ENCODE data around the gene SLC22A8. TPM values are rescaled to one million over a fixed set of nuclear protein-coding genes. Genes with fewer than 3 reads are reported as not detected.

Gene SLC22A8
- total and polyA plus RNA-seq, 2 donors (not counting 1 experiment from before 2014, with no cell fraction given), result not detected

- H3K27me3 Mint-ChIP-seq, result peaks cover 35% of the 10 kb centered on the region
- no peak for TF ChIP-seq CTCF (IDR thresholded peaks at IDR 0.05)
- TF ChIP-seq EZH2 (IDR thresholded peaks at IDR 0.05; ENCODE audit: borderline replicate concordance, insufficient read depth, low read depth, low read length, poor library complexity, severe bottlenecking), result no peak
- H3K36me3 ChIP-seq (replicated peaks in 1 of 2; ENCODE audit: control extremely low read depth in 1 of 2, control insufficient read depth in 1 of 2, extremely low read depth in 1 of 2, insufficient read depth in 2 of 2, low read length in 1 of 2), result no peaks in the 10 kb centered on the region
- H3K9ac ChIP-seq (ENCODE audit: low read length), result no peak overlapping the region
- no peaks in the 10 kb centered on the region for H4K20me1 ChIP-seq (ENCODE audit: control insufficient read depth, insufficient read depth, low read length, poor library complexity, severe bottlenecking)
- H3K9me3 ChIP-seq (ENCODE audit: control extremely low read depth in 1 of 3, control insufficient read depth in 2 of 3, insufficient read depth in 1 of 3, low read length in 2 of 3), result no peaks in the 10 kb centered on the region
- DNase-seq, result no peak
- no peak overlapping the region for H3K27ac ChIP-seq (ENCODE audit: low read length in 2 of 2)
- no peaks in the 10 kb centered on the region for H3K9me3 Mint-ChIP-seq (ENCODE audit: insufficient read depth)
- no peaks in the 10 kb centered on the region for H3K4me1 Mint-ChIP-seq
- intact Hi-C loops (cut with micrococcal nuclease), result no loop called here
- peaks cover 0 to 7% (median 1%) of the 10 kb centered on the region in 4 experiments for H3K27me3 ChIP-seq (replicated peaks in 1 of 4; ENCODE audit: control extremely low read depth in 1 of 4, control insufficient read depth in 3 of 4, insufficient read depth in 4 of 4, low read length in 3 of 4)
- no peak overlapping the region for H3K27ac Mint-ChIP-seq
- H3K4me3 Mint-ChIP-seq, result no peak overlapping the region
- no peaks in the 10 kb centered on the region for H3K79me2 ChIP-seq (ENCODE audit: control insufficient read depth, insufficient read depth, low read length)
- ATAC-seq (ENCODE audit: low read depth), result no peak
- H2AFZ ChIP-seq (ENCODE audit: insufficient read depth, low read depth, low read length, poor library complexity, severe bottlenecking), result no peak overlapping the region
- 89% methylated on average over 2 of the region's 3 CpGs for WGBS (ENCODE audit: insufficient coverage)
- no peak overlapping the region for H3K4me2 ChIP-seq (replicated peaks; ENCODE audit: low read depth, low read length, poor library complexity, severe bottlenecking)
- no peak overlapping the region for H3K4me3 ChIP-seq (ENCODE audit: control extremely low read depth in 1 of 5, extremely low read depth in 1 of 5, insufficient read depth in 1 of 5, low read depth in 2 of 5, low read length in 4 of 5)
- POLR2A ChIA-PET, result no interaction called here
- CTCF ChIA-PET, result no interaction called here
- H3K4me1 ChIP-seq (ENCODE audit: control insufficient read depth in 2 of 2, insufficient read depth in 2 of 2, low read length in 2 of 2), result no peaks in the 10 kb centered on the region
These were observed 53.2 kb downstream of the SLC22A8 start for GRCh38 chr11:62962391-62962790.

GRCh38 chr11:62961017-62961570 lies 54.5 kb downstream of the SLC22A8 start:
- CTCF ChIA-PET, result interaction anchor here (0.7 kb wide), 1 partner anchor 58 kb away, joined by 6 read pairs; no protein-coding TSS in a partner anchor

More at GRCh38 chr11:62961017-62961570, 54.5 kb downstream of the SLC22A8 start:
- H3K27ac ChIP-seq (ENCODE audit: low read length in 2 of 2), result no peak overlapping the region
- H2AFZ ChIP-seq (ENCODE audit: insufficient read depth, low read depth, low read length, poor library complexity, severe bottlenecking), result no peak overlapping the region
- no peak overlapping the region for H3K27ac Mint-ChIP-seq
- H4K20me1 ChIP-seq (ENCODE audit: control insufficient read depth, insufficient read depth, low read length, poor library complexity, severe bottlenecking), result no peaks in the 10 kb centered on the region
- no peaks in the 10 kb centered on the region for H3K4me1 ChIP-seq (ENCODE audit: control insufficient read depth in 2 of 2, insufficient read depth in 2 of 2, low read length in 2 of 2)
- no peak overlapping the region for H3K4me2 ChIP-seq (replicated peaks; ENCODE audit: low read depth, low read length, poor library complexity, severe bottlenecking)
- no peaks in the 10 kb centered on the region for H3K36me3 ChIP-seq (replicated peaks in 1 of 2; ENCODE audit: control extremely low read depth in 1 of 2, control insufficient read depth in 1 of 2, extremely low read depth in 1 of 2, insufficient read depth in 2 of 2, low read length in 1 of 2)
- peaks cover 34% of the 10 kb centered on the region for H3K27me3 Mint-ChIP-seq
- no peaks in the 10 kb centered on the region for H3K9me3 Mint-ChIP-seq (ENCODE audit: insufficient read depth)
- H3K79me2 ChIP-seq (ENCODE audit: control insufficient read depth, insufficient read depth, low read length), result no peaks in the 10 kb centered on the region
- WGBS (ENCODE audit: insufficient coverage), result 81% methylated on average over 3 of the region's 4 CpGs
- intact Hi-C loops (cut with micrococcal nuclease), result no loop called here
- DNase-seq (no peak), ATAC-seq (ENCODE audit: low read depth) (no peak)
- H3K4me3 Mint-ChIP-seq, result no peak overlapping the region
- POLR2A ChIA-PET, result no interaction called here
- TF ChIP-seq CTCF (IDR thresholded peaks at IDR 0.05), result no peak
- no peak for TF ChIP-seq EZH2 (IDR thresholded peaks at IDR 0.05; ENCODE audit: borderline replicate concordance, insufficient read depth, low read depth, low read length, poor library complexity, severe bottlenecking)
- peaks cover 0 to 7% (median 1%) of the 10 kb centered on the region in 4 experiments for H3K27me3 ChIP-seq (replicated peaks in 1 of 4; ENCODE audit: control extremely low read depth in 1 of 4, control insufficient read depth in 3 of 4, insufficient read depth in 4 of 4, low read length in 3 of 4)
- H3K4me3 ChIP-seq (ENCODE audit: control extremely low read depth in 1 of 5, extremely low read depth in 1 of 5, insufficient read depth in 1 of 5, low read depth in 2 of 5, low read length in 4 of 5), result no peak overlapping the region
- no peaks in the 10 kb centered on the region for H3K9me3 ChIP-seq (ENCODE audit: control extremely low read depth in 1 of 3, control insufficient read depth in 2 of 3, insufficient read depth in 1 of 3, low read length in 2 of 3)
- no peaks in the 10 kb centered on the region for H3K4me1 Mint-ChIP-seq
- H3K9ac ChIP-seq (ENCODE audit: low read length), result no peak overlapping the region
